ENCODE measurements around the gene ABI3. TPM values are rescaled to one million over a fixed set of nuclear protein-coding genes. Genes with fewer than 3 reads are reported as not detected.

ABI3 gene
- total RNA-seq, 1 donor from 2014 or later = 4.9 TPM

- Histone ChIP-seq H3K27ac (replicated peaks) (peak overlapping the region; percentile 79), H3K9me3 (replicated peaks) (no peaks in the 10 kb centered on the region), H3K4me3 (no peak overlapping the region), H3K4me1 (peaks cover 13% of the 10 kb centered on the region), H3K27me3 (ENCODE audit: low read depth) (no peaks in the 10 kb centered on the region), H3K36me3 (no peaks in the 10 kb centered on the region)
- intact Hi-C loops (cut with micrococcal nuclease) = no loop called here
- no peak for TF ChIP-seq CTCF (IDR thresholded peaks at IDR 0.05; ENCODE audit: borderline replicate concordance)
- no peak for DNase-seq
Observed at GRCh38 chr17:49200423-49201083, 10.0 kb upstream of the ABI3 start.

DNA sequence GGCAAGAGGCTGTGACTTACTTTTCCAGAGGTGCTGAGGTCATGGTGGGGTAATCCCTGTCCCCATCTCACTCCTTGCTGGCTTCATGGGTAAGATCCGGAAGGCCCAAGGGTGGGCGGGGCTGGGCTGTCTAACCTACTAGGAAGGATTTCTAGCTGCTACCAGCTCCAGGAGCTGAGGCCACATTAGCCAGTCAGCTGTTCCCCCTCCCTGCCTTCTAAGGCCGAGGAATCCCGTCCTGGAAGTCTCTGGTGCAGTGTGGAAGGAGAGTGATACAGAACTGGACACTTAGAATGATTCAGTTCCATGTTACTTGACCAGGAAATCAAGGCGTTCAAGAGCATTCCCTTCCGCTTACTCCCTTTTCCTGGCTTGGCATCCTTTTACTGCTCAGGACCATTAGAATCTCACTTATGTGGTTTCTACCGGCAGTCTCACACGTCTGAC, 9.0 kb upstream of the ABI3 start:
- DNase-seq = no peak
- intact Hi-C loops (cut with micrococcal nuclease) = no loop called here
- no peaks in the 10 kb centered on the region for H3K36me3 ChIP-seq

DNA sequence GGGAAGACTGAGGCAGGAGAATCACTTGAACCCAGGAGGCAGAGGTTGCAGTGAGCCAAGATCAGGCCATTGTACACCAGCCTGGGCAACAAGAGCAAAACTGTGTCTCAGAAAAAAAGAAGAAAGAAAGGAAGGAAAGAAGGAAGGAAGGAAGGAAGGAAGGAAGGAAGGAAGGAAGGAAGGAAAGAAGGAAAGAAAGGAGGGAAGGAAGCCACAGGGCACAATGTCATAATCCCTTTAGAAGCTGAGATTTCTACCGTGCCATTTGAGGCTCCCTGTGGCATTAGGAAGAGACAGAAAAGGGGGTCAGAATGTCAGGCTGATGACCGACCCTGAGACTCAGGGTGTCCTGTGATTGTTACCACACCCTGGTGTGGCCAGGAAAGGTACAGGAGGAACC, 6.7 kb upstream of the ABI3 start:
- Histone ChIP-seq H3K4me1 (peaks cover 13% of the 10 kb centered on the region), H3K9me3 (replicated peaks) (no peaks in the 10 kb centered on the region), H3K36me3 (no peaks in the 10 kb centered on the region), H3K4me3 (no peak overlapping the region), H3K27me3 (ENCODE audit: low read depth) (peaks cover 18% of the 10 kb centered on the region), H3K27ac (replicated peaks) (no peak overlapping the region)
- no peak for DNase-seq
- no peak for TF ChIP-seq CTCF (IDR thresholded peaks at IDR 0.05; ENCODE audit: borderline replicate concordance)
- intact Hi-C loops (cut with micrococcal nuclease) = no loop called here

More for the DNA sequence above, 9.0 kb upstream of the ABI3 start:
- peak overlapping the region; percentile 79 for H3K27ac ChIP-seq (replicated peaks)
- no peaks in the 10 kb centered on the region for H3K9me3 ChIP-seq (replicated peaks)
- peaks cover 13% of the 10 kb centered on the region for H3K4me1 ChIP-seq
- no peaks in the 10 kb centered on the region for H3K27me3 ChIP-seq (ENCODE audit: low read depth)
- no peak overlapping the region for H3K4me3 ChIP-seq
- no peak for TF ChIP-seq CTCF (IDR thresholded peaks at IDR 0.05; ENCODE audit: borderline replicate concordance)

DNA sequence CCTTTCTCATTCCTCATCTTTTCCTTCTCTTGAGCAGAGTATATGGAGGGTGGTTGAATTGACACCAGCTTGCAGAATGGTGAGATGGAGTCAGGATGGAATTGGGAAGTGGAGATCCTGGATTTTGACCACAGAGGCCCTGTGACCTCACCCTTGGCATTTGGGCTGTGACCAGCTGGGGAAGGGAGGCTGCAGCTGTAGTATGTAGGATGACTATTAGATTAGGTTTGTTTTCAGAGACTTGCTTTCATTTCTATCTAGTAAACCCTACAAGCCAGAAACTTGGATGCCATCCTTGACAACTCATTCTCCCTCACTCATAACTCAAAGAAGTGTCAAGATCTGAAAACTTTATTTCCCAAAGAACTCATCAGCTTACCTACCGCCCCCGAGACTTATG, 6.0 kb upstream of the ABI3 start:
- Histone ChIP-seq H3K36me3 (no peaks in the 10 kb centered on the region), H3K4me3 (no peak overlapping the region)
- intact Hi-C loops (cut with micrococcal nuclease) = no loop called here

GRCh38 chr17:49209061-49209571, 1.4 kb upstream of the ABI3 start:
- no peak for DNase-seq
- peaks cover 36% of the 10 kb centered on the region for H3K4me1 ChIP-seq
- intact Hi-C loops (cut with micrococcal nuclease) = no loop called here
- H3K9me3 ChIP-seq (replicated peaks) = no peaks in the 10 kb centered on the region
- H3K27ac ChIP-seq (replicated peaks) = peak overlapping the region; percentile 90
- peaks cover 42% of the 10 kb centered on the region for H3K27me3 ChIP-seq (ENCODE audit: low read depth)
- no peak for TF ChIP-seq CTCF (IDR thresholded peaks at IDR 0.05; ENCODE audit: borderline replicate concordance)
- H3K4me3 ChIP-seq = peak overlapping the region; percentile 68
- H3K36me3 ChIP-seq = no peaks in the 10 kb centered on the region

More for the DNA sequence above, 6.0 kb upstream of the ABI3 start:
- no peak for DNase-seq
- Histone ChIP-seq H3K4me1 (peaks cover 20% of the 10 kb centered on the region), H3K27ac (replicated peaks) (no peak overlapping the region), H3K9me3 (replicated peaks) (no peaks in the 10 kb centered on the region), H3K27me3 (ENCODE audit: low read depth) (peaks cover 25% of the 10 kb centered on the region)
- TF ChIP-seq CTCF (IDR thresholded peaks at IDR 0.05; ENCODE audit: borderline replicate concordance) = no peak

Data from left ventricle myocardium inferior (tissue), 1 donor.